GM18870 (cell line): ENCODE results near the gene FMN1.

ENCODE experiments used
- ATAC-seq: cut with Tn5 transposase; IDR thresholded peaks from one replicate; pipeline ENCODE4 v1.9.1; 2021; ENCODE audit warnings: moderate library complexity; ENCODE audit not compliant: unreplicated experiment

The FMN1 gene

GRCh38 chr15:33194704-33195670 is at the start of gene FMN1:
Gene FMN1 (minus strand): TSS chr15:33194714. CDS start chr15:33154914, 39,800 bp downstream.
- ATAC-seq = peak; percentile 88

GRCh38 chr15:33243869-33244268 is 49.4 kb upstream of the FMN1 start:
- no peak for ATAC-seq

- no peak for ATAC-seq
These were observed 48.9 kb upstream of the FMN1 start for GRCh38 chr15:33243393-33243792.

GRCh38 chr15:33242669-33243191 is 48.2 kb upstream of the FMN1 start:
- no peak for ATAC-seq

- no peak for ATAC-seq
These were observed 47.7 kb upstream of the FMN1 start for GRCh38 chr15:33242165-33242564.

GRCh38 chr15:33236841-33237509 is 42.5 kb upstream of the FMN1 start:
- ATAC-seq = no peak

GRCh38 chr15:33234020-33234461 is 39.5 kb upstream of the FMN1 start:
- ATAC-seq = no peak

- no peak for ATAC-seq
These were observed 32.2 kb upstream of the FMN1 start for GRCh38 chr15:33226559-33227181.

GRCh38 chr15:33218071-33218491 is 23.6 kb upstream of the FMN1 start:
- ATAC-seq = no peak

GRCh38 chr15:33215941-33216872 is 21.7 kb upstream of the FMN1 start:
- no peak for ATAC-seq

GRCh38 chr15:33211176-33211808 is 16.8 kb upstream of the FMN1 start:
- ATAC-seq = no peak

- no peak for ATAC-seq
These were observed 15.3 kb upstream of the FMN1 start for GRCh38 chr15:33209575-33210481.

- ATAC-seq = no peak
These were observed 13.1 kb upstream of the FMN1 start for GRCh38 chr15:33207646-33208045.

- ATAC-seq = no peak
These were observed 11.9 kb upstream of the FMN1 start for GRCh38 chr15:33206366-33206765.

- no peak for ATAC-seq
These were observed 10.4 kb upstream of the FMN1 start for GRCh38 chr15:33204926-33205325.

GRCh38 chr15:33204087-33204486 is 9.6 kb upstream of the FMN1 start:
- ATAC-seq = no peak

- peak; percentile 85 for ATAC-seq
These were observed 7.1 kb upstream of the FMN1 start for GRCh38 chr15:33201491-33202231.

- no peak for ATAC-seq
These were observed 6.4 kb upstream of the FMN1 start for GRCh38 chr15:33200903-33201302.
